Activated CD8-positive, alpha-beta memory T cell treated with anti-CD3 and anti-CD28 coated beads for 1 hour (primary cell): Measurements from ENCODE around the gene DSG1.
"Not testable (repeated sequence)": the region's sequence is repeated elsewhere in the genome, so short reads cannot be mapped to it uniquely, and the experiment has no call there.

Experiments used
- DNase-seq, 2 donors: peaks; one replicate each; pipeline ENCODE4 v3.0.0-alpha.2; 2020; ENCODE audit warnings: low read depth in 1 of 2; ENCODE audit errors: extremely low read depth in 1 of 2

Gene DSG1

GRCh38 chr18:31329787-31330438, 12.0 kb downstream of the DSG1 start:
- DNase-seq: no peak

GRCh38 chr18:31343454-31343853, 25.5 kb downstream of the DSG1 start:
- DNase-seq: no peak

GRCh38 chr18:31353336-31353735, 35.4 kb downstream of the DSG1 start:
- not testable (repeated sequence) for DNase-seq

GRCh38 chr18:31354990-31355389, 37.0 kb downstream of the DSG1 start:
- DNase-seq: no peak

GRCh38 chr18:31356025-31356424, 38.1 kb downstream of the DSG1 start:
- no peak for DNase-seq

GRCh38 chr18:31364190-31364589, 46.2 kb downstream of the DSG1 start:
- DNase-seq: no peak

- DNase-seq: no peak
These were observed 51.5 kb downstream of the DSG1 start for GRCh38 chr18:31369478-31369877.

GRCh38 chr18:31371989-31372388, 54.0 kb downstream of the DSG1 start:
- no peak for DNase-seq

- DNase-seq: no peak
These were observed 55.7 kb downstream of the DSG1 start for GRCh38 chr18:31373641-31374040.

GRCh38 chr18:31376477-31376876, 58.5 kb downstream of the DSG1 start, which contains the start of gene DSG4:
Gene DSG4, plus strand, starts transcription at chr18:31376777. Its CDS starts 135 bp downstream, at chr18:31376912.
- DNase-seq: no peak

GRCh38 chr18:31380912-31381311, 63.0 kb downstream of the DSG1 start:
- no peak for DNase-seq

GRCh38 chr18:31382107-31382506, 64.1 kb downstream of the DSG1 start:
- no peak for DNase-seq

- no peak for DNase-seq
These were observed 68.8 kb downstream of the DSG1 start for GRCh38 chr18:31386741-31387140.

- no peak for DNase-seq
These were observed 75.3 kb downstream of the DSG1 start for GRCh38 chr18:31393286-31393685.

- DNase-seq: no peak
These were observed 79.0 kb downstream of the DSG1 start for GRCh38 chr18:31396796-31397612.

- no peak for DNase-seq
These were observed 80.2 kb downstream of the DSG1 start for GRCh38 chr18:31398191-31398590.

GRCh38 chr18:31399306-31400032, 81.5 kb downstream of the DSG1 start:
- no peak for DNase-seq

- DNase-seq: no peak
These were observed 83.4 kb downstream of the DSG1 start for GRCh38 chr18:31401156-31402025.

- DNase-seq: no peak
These were observed 84.0 kb downstream of the DSG1 start for GRCh38 chr18:31402026-31402373.

- no peak for DNase-seq
These were observed 85.4 kb downstream of the DSG1 start for GRCh38 chr18:31403409-31403808.
